ENCODE data around the gene SIPA1L3.
A peak's percentile ranks its signal among the peaks of the same experiment; 100 is the strongest.

The SIPA1L3 gene

GRCh38 chr19:38001158-38001781 is 94.3 kb downstream of the SIPA1L3 start:
- TF ChIP-seq POU6F1 (CRISPR knock-in tag; IDR thresholded peaks at IDR 0.05; ENCODE audit: borderline replicate concordance, low read depth): no peak
- no peak for TF ChIP-seq CSRNP3 (CRISPR knock-in tag; IDR thresholded peaks at IDR 0.05)
- no peak for TF ChIP-seq ZC3H10 (CRISPR knock-in tag; IDR thresholded peaks at IDR 0.05)
- no peak for TF ChIP-seq ISL1 (CRISPR knock-in tag; IDR thresholded peaks at IDR 0.05)
- no peak for TF ChIP-seq ZFP30 (CRISPR knock-in tag; IDR thresholded peaks at IDR 0.05)
- TF ChIP-seq GLIS3 (CRISPR knock-in tag; IDR thresholded peaks at IDR 0.05): no peak
- no peak for TF ChIP-seq OSR1 (CRISPR knock-in tag; IDR thresholded peaks at IDR 0.05)
- no peak for TF ChIP-seq PATZ1 (CRISPR knock-in tag; IDR thresholded peaks at IDR 0.05; ENCODE audit: borderline replicate concordance)
- TF ChIP-seq ZFP3 (CRISPR knock-in tag; IDR thresholded peaks at IDR 0.05): no peak
- no peak for TF ChIP-seq TOX (CRISPR knock-in tag; IDR thresholded peaks at IDR 0.05; ENCODE audit: borderline replicate concordance)

GRCh38 chr19:38003438-38004185 is 96.6 kb downstream of the SIPA1L3 start:
- peak; percentile 56 for ATAC-seq
- TF ChIP-seq ARNTL (CRISPR knock-in tag; IDR thresholded peaks at IDR 0.05; ENCODE audit: borderline replicate concordance, low read depth): no peak
- TF ChIP-seq TCF4 (CRISPR knock-in tag; IDR thresholded peaks at IDR 0.05; ENCODE audit: borderline replicate concordance): no peak; the same call in 1 of the 2 replicates
- no peak for TF ChIP-seq CSDC2 (CRISPR knock-in tag; IDR thresholded peaks at IDR 0.05)
- no peak for TF ChIP-seq POU6F1 (CRISPR knock-in tag; IDR thresholded peaks at IDR 0.05; ENCODE audit: borderline replicate concordance, low read depth)
- TF ChIP-seq TOX (CRISPR knock-in tag; IDR thresholded peaks at IDR 0.05; ENCODE audit: borderline replicate concordance): no peak
- no peak for TF ChIP-seq CREB5 (CRISPR knock-in tag; IDR thresholded peaks at IDR 0.05; ENCODE audit: low read depth)
- TF ChIP-seq ZFP3 (CRISPR knock-in tag; IDR thresholded peaks at IDR 0.05): no peak
- no peak for TF ChIP-seq SNAI2 (CRISPR knock-in tag; IDR thresholded peaks at IDR 0.05)
- TF ChIP-seq ZNF565 (CRISPR knock-in tag; conservative IDR thresholded peaks at IDR 0.05; ENCODE audit: low read depth): no peak
- TF ChIP-seq OSR1 (CRISPR knock-in tag; IDR thresholded peaks at IDR 0.05): no peak
- TF ChIP-seq RARB (CRISPR knock-in tag; IDR thresholded peaks at IDR 0.05): no peak
- no peak for TF ChIP-seq PATZ1 (CRISPR knock-in tag; IDR thresholded peaks at IDR 0.05; ENCODE audit: borderline replicate concordance)
- TF ChIP-seq ZC3H10 (CRISPR knock-in tag; IDR thresholded peaks at IDR 0.05): no peak
- no peak for TF ChIP-seq ZFP30 (CRISPR knock-in tag; IDR thresholded peaks at IDR 0.05)
- TF ChIP-seq CSRNP3 (CRISPR knock-in tag; IDR thresholded peaks at IDR 0.05): no peak
- no peak for TF ChIP-seq ESRRG (CRISPR knock-in tag; IDR thresholded peaks at IDR 0.05)
- TF ChIP-seq TSHZ2 (CRISPR knock-in tag; IDR thresholded peaks at IDR 0.05): no peak
- TF ChIP-seq ISL1 (CRISPR knock-in tag; IDR thresholded peaks at IDR 0.05): no peak
- TF ChIP-seq GLIS3 (CRISPR knock-in tag; IDR thresholded peaks at IDR 0.05): no peak

More at GRCh38 chr19:38001158-38001781, 94.3 kb downstream of the SIPA1L3 start:
- no peak for ATAC-seq
